T follicular helper cell (primary cell): ENCODE measurements around the gene LILRA5.
A peak's percentile ranks its signal among the peaks of the same experiment; 100 is the strongest.
"Not testable (repeated sequence)": the region's sequence is repeated elsewhere in the genome, so short reads cannot be mapped to it uniquely, and the experiment has no call there.

Experiments used
- DNase-seq: peaks from one replicate; pipeline ENCODE4 v3.0.0-alpha.2; 2020; ENCODE audit warnings: low read depth
- total RNA-seq, 2 experiments: gene quantifications; one replicate each; lab custom pipeline; 2026; lab: John Stamatoyannopoulos, UW

The LILRA5 gene
- 0 reads per million in 2 experiments for total RNA-seq

DNA sequence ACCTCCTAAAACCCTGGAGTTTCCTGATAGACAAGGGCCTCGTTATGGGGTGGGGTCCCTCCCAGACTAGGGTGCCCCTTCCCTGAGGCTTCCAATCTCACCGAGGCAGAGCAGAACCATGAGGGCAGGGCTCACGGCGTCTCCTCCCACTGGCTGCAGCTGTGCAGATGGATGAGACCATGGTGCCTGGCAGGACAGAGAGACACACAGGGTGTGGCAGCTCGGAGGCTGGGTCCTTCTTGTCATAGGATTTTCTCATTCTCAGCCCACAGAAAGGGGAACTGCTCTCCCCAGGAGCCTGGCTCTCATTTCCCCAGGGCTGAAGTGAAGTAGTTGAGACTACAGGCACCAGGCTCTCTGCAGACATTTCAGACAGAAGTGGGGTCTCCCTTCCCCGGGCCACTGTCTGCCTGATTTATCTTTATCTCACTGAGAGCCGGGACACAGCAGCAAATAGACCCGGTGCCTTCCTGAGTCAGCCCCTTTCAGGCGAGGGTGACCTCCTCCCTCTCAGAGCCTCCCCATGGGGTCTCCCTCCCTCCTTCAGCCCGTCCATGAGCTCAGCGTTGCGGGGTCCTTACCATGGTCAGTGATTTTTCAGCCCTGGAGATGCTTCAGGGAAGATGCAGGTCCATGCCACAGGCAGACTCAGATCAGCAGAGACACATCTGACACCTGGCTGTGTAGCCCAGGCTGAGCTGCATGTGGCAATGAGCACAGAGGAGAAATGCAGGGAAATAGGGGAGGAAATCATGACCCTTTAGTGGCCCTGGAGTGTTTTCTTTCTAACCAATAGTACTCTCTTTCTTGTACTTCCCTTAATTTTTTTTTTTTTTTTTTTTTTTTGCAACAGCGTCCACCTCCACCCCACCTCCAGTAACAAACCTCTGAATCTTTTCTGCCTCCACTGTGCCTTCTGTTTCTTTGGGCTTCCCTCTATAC is at the start of gene LILRA5:
LILRA5 (minus strand) TSS at position 731 of the 942 bp plus-strand sequence; CDS start at position 584, 147 bp downstream.
- no peak for DNase-seq

DNA sequence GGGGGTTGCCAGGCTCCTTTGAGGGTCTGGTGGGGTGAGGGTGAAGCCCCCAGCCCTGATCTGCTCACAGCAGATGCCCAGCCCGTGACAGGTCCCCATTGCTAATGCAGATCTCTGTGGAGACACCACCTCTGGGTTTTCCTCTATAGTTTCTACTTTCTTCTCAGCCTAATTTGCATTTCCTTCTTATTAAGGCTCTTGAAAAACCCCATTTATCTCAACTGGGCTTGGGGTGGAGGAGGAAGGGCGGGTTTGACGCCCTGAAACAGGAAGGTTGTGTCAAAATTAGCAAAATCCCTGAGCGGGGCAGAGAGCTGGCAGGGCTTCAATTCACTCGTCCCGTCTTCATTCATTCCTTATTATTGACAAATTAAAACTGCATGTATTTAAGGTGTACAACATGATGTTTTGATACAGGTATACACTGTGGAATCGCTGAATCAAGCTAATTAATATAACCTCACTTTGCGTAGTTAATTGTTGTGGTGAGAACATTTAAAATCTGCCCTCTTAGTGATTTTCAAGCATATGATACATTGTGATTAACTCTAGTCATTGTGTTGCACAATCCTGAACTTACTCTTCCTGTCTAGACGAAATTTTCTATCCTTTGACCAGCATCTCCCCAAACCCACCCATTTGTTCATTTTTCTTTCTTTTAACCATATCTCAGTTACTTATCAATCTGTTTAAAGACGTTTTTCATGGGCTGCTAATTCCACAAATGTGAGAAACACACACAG is 48.9 kb upstream of the LILRA5 start:
- not testable (repeated sequence) for DNase-seq

DNA sequence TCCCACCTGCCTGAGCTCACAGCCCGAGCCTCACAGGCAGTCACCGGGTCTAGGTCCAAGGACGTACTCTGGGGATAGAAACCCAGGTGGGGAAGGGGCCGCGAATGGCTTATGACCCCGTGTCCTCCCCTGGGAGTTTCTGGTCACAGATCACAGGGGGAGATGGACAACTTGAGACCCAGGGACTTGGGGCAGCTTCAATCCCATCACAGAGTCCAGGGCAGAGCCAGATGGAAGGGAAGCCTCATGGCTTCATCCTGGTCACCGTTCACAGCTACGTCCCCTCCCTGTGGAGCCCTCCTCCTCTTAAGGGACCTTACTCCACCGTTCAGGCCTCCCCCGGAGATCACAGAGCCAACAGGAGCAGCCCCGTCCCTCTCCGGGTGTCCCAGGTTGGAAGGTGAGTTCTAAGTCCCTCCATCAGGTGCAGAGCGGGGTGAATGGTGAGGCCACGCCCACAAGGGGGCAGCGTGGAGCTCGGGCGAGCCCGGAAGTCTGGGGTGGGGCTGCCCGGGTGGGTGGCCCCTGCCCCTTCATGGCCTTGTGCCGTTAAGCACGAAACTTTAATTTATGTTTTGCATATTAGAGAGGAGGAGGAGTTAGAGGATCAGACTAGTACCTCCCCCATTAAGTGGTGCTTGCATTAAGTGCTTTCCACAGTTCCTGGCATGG is 46.3 kb upstream of the LILRA5 start:
- peak; percentile 57 for DNase-seq

DNA sequence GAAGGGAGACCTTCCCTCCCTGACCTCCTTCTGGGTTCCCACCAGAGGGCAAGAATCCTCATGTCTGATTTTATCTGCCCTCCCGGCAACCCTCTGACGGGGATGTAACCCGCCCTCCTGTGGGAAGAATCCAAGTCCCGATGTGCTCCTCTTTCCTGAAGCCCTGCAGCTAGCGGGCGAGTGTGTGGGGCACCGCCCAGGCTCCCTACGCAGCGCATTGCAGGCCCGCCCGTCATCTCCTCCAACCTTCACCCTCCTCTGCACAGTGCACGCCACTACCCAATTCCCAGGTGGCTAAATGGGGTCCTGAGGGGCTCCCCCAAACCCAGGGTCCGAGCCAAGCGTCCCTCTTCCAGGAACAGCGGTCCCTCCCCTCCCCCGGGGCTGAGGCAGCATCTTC is 44.4 kb upstream of the LILRA5 start:
- no peak for DNase-seq

DNA sequence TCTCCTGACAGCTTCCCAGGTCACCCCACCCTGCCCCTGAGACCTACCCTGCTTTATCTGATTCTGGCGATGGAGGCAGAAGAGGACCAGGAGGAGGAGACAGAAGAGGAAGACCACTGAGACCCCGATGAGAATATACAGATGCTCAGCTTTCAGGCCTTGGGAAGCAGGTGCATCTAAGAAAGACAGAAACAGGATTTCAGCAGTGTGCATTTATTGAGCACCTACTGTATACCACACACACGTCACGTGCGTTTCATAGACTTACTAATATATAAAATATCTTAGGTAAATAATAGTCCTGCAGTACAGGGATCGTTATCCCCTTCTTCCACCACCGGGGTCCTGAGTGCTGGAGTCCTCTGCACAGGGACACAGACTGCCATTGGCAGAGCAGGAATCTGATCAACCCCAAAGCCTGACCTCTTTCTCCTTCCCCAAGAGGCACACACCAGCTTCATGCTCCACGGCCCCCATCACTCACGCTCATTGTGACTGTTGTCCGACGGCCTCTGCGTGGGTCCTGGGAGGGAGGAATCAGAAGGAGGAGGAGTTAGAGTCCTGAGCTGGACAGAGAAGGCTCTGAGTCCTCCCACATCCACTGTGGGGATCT is 43.6 kb upstream of the LILRA5 start:
- no peak for DNase-seq

DNA sequence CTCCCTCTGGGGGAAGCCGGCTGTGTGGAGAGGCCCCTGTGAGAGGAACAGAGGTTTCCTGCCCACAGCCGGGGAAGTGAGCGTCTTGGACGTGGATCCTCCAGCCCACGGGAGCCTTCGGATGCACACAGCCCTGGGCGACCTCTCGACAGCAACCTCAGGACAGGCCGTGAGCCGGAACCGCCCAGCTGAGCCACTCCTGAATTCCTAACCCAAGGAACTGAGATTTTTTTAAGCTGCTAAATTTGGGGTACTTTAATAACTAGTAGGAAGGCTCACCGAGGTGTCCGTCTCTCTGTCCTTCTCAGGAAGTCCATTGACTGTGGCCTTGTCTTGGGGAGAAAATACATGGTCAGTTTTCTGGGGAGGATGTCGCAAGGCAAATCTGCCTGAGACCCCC is 42.7 kb upstream of the LILRA5 start:
- DNase-seq: no peak

DNA sequence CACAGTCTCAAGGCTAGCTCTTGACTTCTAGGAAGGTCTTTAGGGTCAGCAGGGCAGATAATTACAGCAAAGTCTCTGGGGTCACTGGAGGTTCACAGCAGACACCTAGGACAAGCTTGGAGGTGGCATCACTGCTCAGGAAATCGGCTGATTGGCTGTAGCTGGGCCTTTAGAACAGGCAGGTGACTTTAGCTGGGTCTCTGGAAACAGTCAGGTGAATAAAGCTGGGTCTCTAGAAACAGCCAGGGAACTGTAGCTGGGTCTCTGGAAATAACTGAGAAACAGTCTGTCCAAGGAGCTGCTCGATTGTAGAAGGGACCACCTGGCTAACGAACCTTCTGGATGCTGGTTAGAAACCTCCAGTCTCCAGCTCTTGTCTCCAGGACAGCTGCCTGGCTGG is 41.8 kb upstream of the LILRA5 start:
- DNase-seq: no peak

DNA sequence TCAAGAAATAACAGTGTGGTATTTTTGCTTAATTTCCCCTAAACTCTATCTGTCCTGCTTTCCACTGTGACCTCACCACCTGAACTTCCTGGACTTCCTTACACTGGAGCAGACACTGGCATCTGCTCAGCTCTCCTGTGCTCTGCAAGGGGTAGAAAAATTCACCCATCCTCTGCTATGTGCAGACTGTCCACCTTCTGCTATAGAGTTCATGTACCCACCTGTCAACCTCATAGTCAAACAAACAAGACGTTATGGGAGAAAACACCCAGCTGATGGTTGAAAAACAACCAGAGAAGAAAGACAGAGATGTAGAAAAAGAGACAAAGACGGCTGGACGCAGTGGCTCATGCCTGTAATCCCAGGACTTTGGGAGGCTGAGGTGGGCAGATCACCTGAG is 39.6 kb upstream of the LILRA5 start:
- DNase-seq: no peak

DNA sequence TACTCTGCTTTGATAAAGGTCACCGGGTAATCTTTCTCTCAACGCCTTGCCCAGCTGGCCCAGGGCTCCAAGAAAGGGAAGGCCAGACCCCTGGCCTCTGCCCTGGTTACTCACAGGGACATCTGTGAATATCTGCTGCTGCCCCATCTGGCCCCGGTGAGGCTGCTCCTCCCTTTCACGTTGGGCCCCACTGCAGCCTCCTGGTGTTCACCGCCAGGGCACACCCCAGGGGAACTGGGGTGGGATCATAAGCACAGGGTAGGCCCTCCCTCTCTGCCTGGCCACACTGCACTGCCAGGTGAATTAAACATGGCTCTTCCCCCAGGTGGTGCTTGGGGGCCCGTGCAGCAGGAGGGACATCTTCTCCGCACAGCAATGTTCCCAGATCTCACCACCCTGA is 39.1 kb upstream of the LILRA5 start:
- no peak for DNase-seq

DNA sequence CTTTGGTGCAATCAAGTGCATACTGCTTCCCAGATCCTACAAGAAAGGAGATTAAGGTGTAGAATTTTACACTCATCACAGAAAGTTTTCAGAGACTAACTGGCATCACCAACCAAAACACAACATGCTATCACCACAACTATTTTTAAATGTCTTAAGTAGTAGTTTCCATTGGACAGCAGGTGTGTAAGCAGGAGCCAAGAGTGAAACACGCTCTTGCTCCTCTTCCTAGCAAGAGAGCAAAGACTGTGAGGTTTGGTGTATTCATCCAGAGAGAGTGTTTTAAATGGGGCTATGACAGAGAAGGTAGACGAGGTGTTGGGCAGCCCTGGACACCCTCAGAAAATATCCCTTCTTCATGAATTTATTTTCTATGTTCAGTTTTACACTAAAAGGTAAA is 38.5 kb upstream of the LILRA5 start:
- DNase-seq: no peak

DNA sequence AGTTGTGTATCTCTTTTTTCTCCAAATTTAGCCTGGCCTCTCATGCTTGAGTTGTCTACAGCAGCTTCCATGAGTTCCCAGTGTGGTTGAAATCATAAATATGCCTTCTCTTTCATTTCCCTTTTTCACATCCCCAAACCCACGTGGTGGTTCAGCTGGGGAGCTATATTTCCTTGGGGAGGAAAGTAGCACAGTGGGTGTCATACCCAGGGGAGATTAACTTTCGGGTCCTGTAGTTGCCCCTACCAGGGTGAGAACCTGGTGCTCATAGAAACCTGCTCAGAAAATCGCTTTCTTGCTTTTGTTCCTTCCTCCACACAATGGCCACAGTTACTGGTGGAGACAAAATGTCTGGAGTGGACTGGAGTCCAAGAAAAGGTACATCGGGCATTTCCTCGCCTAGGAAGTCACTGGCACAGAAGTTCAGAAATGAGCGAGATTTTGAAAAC is 33.0 kb upstream of the LILRA5 start:
- no peak for DNase-seq

DNA sequence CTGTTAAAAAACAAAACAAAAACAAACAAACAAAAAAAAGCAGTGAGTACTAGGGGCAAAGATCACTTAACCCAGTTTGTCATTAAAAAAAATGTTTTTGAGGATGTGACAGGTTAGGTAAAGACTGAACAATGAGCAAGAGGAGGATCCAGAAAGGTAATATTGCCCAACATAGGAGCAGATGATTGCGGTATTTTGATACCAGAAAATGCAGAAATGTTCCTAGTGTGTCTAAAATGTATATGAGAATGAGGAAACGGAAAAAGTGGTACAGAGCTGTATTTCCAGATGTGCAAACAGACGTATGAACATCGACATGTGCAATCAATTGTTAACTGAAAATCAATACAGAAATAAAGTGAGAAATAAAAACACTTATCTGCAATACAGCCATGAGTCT is 30.9 kb upstream of the LILRA5 start:
- no peak for DNase-seq

DNA sequence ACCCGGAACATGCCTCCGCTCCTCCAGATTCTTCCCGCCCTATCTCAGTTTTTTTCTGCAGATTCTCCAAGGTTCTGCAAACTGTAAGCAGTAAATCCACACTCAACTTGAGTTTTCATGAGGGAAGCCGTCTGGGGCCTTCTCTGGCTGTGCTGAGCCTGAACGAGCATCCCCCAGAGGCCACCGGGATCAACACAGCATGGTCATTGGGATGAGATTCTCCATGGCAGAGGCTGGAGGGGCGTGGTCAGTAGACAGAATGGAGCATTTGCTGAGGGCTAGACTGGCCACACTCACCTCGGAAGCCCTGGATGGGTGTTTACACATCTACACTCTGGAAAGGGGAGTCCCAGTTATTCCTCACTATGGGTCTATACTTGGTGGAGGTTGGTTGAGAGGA is 28.3 kb upstream of the LILRA5 start:
- DNase-seq: no peak

DNA sequence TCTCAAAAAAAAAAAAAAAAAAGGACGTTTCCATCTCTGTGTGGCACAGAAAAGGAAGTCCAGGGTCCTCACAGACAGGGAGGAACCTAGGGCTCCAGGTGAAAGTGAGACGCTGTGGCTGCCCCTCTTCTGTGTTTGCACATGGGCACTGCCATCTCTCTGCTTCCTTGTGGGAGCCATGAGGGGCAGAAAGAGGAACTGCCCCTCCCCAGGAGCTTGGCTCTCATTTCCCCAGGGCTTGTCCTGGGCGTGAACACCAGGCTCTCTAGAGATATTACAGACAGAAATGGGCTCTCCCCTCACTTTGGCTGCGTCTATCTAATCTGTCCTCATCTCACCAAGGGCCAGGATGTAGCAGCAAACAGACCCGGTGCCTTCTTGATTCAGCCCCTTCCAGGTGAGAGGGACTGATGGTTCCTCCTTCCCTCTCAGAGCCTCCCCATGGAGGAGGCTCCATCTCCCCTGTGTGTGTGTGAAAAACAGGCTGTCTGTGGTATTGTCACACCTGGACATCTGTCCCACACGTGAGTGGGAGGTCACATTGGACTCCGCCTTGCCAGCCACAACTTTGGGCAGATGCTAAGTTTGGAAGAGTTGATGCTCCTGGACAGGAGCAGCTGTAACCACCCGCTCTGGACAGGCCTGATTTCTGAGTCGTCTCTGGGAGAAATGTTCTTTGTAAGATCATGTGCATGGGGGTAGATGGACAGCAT is 26.8 kb upstream of the LILRA5 start:
- no peak for DNase-seq

DNA sequence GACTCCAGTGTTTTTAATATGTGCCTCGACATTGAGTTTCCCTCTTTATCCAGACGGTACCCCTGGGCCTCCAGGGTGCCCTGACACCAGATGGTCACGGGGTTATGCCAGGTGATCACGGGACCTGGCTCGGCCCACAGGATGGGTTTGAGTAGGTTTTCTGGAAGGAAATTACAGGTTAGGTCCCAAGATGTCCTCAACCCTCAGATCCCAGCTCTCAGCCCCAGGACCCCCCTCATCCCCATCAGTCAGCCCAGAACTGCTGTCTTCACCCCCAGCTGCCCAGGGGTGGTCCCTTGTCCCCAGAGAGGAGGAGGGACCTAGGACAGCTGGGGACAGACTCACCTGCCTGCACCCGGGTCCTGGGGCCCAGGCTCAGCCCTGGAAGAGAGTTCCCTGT is 25.6 kb upstream of the LILRA5 start:
- no peak for DNase-seq

DNA sequence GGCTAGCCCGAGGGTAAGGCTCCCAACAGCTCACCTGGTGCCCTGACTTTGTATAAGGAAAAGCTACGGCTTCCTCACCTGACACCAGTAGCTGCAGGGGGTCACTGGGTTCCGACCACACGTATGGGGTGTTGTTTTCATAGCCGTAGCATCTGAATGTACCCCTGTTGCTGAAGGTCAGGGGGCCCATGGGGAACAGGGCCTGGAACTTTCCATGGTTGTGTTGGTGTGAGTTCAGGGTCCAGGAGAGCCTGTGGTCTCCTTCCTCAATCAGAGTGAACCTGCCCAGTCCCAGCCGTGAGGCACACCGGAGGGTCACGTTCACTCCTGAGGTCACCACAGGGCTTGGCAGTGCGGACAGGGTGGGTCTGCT is 24.9 kb upstream of the LILRA5 start:
- no peak for DNase-seq

DNA sequence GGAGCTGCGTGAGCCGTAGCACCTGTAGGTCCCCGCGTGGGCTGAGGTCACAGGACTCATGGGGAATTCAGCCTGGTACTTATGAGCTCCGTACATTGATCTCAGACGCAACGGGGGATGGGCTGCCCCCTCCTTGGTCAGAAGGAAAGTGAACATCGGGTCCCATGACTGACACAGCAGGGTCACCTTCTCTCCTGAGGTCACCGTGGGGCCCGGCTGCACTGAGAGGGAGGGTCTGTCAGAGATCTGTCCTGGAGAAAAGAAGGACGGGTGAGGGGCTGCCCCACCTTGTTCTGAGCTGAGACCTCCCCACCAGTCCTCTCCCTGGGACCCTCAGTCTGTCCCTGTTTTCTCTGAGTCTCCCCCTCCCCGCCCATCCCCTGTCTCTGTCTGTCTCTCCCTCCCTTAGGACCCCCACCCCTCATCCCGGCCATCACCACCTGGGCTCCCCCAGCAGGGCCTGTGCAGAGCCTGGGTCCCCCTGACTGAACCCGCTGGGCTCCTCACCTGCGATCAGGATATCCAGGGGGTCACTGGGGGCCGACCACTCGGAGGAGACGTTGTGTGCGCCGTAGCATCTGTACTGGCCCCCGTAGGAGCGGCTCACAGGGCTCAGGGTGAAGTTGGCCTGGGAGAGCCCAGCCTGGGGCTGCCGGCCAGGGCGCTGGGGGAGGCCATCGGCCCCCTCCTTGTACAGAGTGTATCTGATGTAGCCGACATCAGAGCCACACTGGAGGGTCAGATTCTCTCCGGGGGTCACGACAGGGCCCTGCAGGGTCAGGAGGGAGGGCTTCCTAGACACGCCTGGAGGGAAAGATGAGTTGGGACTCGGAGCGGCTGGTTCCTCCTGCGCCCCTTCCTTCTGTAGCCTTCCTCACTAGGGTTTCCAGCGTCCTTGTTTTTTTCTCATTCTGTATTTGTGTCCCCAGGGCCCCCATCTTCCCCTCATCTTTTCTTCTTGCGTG is 24.2 kb upstream of the LILRA5 start:
- no peak for DNase-seq

DNA sequence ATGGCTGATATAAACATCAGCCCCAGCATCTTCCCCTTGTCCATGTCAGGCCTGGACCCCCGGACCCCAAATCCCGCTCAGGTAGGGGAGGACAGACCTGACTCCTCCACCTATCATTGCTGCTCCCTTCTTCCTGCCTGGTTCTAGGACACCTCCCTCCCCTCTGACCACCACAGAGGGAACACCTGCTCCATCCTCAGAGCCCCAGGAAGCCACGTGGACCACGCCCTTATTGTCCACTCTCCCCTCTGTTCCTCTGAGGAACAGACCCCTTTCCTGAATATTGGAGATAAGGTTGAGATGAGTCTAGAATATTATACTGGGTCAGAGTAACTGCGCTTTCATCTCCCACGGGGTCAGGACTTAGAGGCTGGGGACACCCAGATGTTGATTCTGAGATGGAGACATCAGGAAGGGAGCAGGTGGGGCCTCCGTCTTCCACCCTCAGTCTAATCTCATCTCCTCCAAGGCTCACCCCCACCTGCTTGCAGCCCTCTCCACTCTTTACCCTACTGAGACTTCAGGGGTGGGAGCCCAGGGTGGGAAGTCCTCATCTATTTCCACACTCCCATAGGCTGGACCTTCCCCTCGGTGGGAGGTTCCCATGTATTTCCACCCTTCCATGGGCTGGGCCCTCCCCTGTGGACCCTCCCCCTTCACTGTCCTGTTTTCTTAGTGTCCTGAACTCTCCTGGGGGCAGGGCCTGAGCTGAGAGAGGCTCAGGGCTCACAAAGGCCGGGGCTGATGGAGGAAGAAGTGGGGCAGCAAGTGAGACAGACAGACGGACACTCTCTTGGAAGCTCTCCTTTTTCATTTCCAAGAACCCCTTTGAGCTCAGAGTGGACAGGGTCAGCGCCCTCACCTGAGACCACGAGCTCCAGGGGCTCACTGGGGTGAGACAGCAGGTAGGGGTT is 23.3 kb upstream of the LILRA5 start:
- no peak for DNase-seq

DNA sequence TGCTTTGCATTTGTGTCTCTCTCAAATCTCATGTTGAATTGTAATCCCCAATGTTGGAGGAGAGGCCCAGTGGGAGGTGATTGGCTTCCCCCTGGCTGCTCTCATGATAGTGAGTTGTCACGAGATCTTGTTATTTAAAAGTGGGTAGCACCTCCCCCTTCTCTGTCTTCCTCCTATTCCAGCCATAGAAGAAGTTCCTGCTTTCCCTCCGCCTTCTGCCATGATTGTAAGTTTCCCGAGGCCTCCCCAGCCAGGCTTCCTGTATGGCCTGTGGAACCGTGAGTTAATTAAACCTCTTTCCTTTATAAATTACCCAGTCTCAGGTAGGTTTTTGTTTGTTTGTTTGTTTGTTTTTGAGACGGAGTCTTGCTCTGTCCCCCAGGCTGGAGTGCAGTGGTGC is 22.2 kb upstream of the LILRA5 start:
- no peak for DNase-seq
